Activated CD4-positive, CD25-positive, alpha-beta regulatory T cell treated with anti-CD3 and anti-CD28 coated beads, Interleukin-2, amount 50 U/mL, for 16 hours (primary cell): Measurements from ENCODE around the gene GRAMD1A.
A peak's percentile ranks its signal among the peaks of the same experiment; 100 is the strongest.
"Not testable (repeated sequence)": the region's sequence is repeated elsewhere in the genome, so short reads cannot be mapped to it uniquely, and the experiment has no call there.

Experiments
- DNase-seq: peaks from one replicate; pipeline ENCODE4 v3.0.0-alpha.2; 2020; ENCODE audit warnings: low read depth, low spot score

The GRAMD1A gene

GRCh38 chr19:34976611-34977010 lies 23.5 kb upstream of the GRAMD1A start:
- no peak for DNase-seq

- no peak for DNase-seq
Observed at GRCh38 chr19:34979819-34980640, 20.1 kb upstream of the GRAMD1A start.

GRCh38 chr19:34982275-34982674 lies 17.8 kb upstream of the GRAMD1A start:
- no peak for DNase-seq

- no peak for DNase-seq
Observed at GRCh38 chr19:34983786-34984185, 16.3 kb upstream of the GRAMD1A start.

GRCh38 chr19:34984287-34984686 lies 15.8 kb upstream of the GRAMD1A start:
- DNase-seq, result no peak

DNA sequence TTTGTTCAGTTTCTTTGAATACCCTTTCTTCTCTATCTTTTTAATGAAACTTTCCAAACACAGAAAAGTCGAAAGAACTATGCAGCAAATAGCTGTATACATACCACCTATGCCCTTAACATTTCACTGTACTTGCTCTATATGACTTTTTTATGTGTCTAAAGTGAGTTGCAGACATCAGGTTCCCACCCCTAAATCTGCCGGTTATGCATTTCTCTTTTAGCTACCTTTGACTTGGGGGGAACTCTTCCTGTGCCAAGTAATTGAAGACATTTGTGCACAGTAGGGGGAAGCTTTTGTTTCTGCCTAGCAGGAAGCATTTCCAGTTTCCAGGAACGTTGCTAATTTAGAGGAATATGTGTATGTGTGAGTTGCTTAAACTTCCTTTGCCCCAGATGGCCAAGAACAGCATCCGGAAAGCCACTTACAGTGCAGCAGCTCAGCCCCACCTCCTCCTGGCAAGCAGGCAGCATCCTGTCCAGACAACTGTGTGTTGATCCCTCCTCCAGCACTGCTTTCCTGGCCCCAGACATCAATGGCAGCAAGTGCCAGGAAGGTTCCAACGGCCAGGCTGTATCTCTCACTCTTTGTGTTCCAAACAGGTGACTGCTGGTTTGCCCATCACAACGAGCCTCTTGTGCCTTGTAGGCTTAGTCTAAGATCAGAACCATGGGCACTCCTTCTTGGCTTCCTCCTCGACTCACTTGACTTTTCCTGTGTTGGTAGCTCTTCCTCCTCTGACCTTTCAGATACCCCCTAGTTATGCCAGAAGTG lies 14.7 kb upstream of the GRAMD1A start:
- DNase-seq, result no peak

DNA sequence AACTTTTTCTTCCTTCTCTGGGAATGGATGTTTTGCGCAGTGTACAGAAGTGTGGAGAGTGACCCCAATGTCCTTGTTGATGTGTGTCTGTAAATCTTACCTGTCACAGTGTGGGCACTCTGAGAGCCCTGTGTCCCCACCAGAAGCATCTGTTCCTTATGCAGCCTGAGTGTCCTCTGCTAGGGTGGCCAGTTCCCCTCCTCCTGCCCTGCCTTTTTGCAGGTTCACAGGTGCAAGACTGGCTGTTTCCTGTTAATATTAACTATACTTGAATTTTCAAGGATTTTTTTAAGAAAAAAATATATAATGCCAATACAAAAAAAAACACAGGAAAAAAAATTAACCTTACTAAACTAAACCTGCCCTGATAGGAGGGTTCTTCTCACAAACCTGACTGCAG lies 12.0 kb upstream of the GRAMD1A start:
- no peak for DNase-seq

- no peak for DNase-seq
Observed at GRCh38 chr19:34989298-34989697, 10.8 kb upstream of the GRAMD1A start.

GRCh38 chr19:34990578-34991192 lies 9.4 kb upstream of the GRAMD1A start:
- DNase-seq, result no peak

GRCh38 chr19:34991542-34992333 lies 8.4 kb upstream of the GRAMD1A start:
- DNase-seq, result no peak

GRCh38 chr19:34992582-34992981 lies 7.5 kb upstream of the GRAMD1A start:
- DNase-seq, result not testable (repeated sequence)

DNA sequence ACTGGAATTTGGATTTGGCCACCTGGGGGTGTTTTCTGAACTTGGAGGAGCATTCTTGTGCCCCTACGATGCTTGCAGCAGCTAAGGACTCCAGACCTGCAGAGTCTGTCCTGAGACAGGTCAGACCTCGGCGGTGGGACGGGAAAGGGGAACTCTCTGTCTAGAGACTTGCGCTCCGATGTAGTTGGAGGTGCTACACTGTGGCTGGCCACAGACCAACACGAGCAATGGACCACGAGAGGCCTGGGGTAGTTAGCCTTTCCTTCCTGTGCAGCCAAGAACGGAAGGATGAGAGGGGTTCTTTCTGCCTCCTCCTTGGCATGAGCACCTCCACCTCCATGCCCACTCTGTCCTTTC lies 5.9 kb upstream of the GRAMD1A start:
- no peak for DNase-seq

DNA sequence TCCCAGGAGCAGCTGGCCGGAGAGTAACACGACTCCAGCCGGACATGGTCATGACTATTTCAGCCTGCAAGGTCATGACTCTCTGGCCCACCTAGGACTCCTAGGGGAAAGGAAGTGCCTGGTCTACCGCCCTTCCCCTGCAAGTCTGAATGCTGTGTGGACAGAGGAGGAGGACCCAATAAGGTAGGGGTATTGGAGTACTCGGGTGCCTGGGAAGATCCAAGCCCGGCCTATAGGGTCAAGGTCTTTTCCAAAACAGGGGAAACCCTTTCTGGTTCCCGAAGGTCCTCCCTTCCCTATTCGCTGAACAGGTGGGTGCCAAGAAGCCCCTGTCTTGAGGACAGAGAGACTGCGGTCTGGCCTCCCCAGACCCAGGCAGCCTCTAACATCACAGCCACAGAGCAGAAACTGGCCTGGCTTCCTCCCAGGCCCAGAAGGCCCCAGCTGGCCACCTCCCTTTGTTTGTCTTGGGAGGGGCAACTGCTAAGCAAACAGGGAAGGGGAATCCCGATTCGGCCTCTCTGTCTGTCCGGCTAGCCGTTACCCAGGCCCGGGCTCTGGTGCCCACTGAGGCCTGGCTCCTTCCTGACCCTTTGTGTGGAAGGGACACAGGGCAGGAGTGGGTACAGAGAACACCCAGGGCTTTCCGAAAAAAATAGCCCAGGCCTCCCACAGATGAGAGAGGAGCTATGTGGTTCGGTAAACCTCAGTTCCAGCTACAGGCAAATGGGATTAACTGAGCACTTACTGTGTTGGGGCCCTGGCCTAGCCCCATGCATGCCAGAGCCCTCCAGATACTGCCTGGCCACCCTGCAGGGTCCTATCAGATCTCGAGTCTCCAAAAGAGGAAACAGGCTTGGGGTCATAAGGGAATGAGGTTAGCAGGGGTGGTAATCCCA lies 5.2 kb upstream of the GRAMD1A start:
- DNase-seq, result no peak

- no peak for DNase-seq
Observed at GRCh38 chr19:34995551-34995950, 4.6 kb upstream of the GRAMD1A start.

GRCh38 chr19:34997071-34997617 lies 3.0 kb upstream of the GRAMD1A start:
- DNase-seq, result no peak

GRCh38 chr19:34998224-34998623 lies 1.9 kb upstream of the GRAMD1A start:
- DNase-seq, result not testable (repeated sequence)

GRCh38 chr19:34998777-34999497 lies 1.2 kb upstream of the GRAMD1A start:
- DNase-seq, result no peak

GRCh38 chr19:35000338-35000646 lies 169 bp downstream of the GRAMD1A start:
- no peak for DNase-seq

GRCh38 chr19:35000647-35001501 lies 751 bp downstream of the GRAMD1A start:
- DNase-seq, result peak; percentile 38
